Stimulated activated effector memory CD8-positive, alpha-beta T cell treated with anti-CD3 and anti-CD28 coated beads, Interleukin-12 subunit alpha, Interleukin-12 subunit beta, amount 100 ng/mL, for 72 hours (primary cell): ENCODE results near the gene NYAP1.
A peak's percentile ranks its signal among the peaks of the same experiment; 100 is the strongest.

Experiments
- ATAC-seq: fragments of 150-1000 bp; cut with Tn5 transposase; 2 replicates; pipeline ENCODE4 v1.10.0; 2021
- DNase-seq, 2 donors: peaks; one replicate each; pipeline ENCODE4 v3.0.0; 2021 to 2022; ENCODE audit warnings: low spot score in 2 of 2
- H3K27ac Mint-ChIP-seq: one replicate; pipeline ENCODE4 v1.8.0; 2022; ENCODE audit warnings: mild to moderate bottlenecking, mixed read lengths
- H3K36me3 Mint-ChIP-seq: one replicate; pipeline ENCODE4 v1.8.0; 2022; ENCODE audit warnings: mild to moderate bottlenecking, mixed read lengths
- H3K4me1 Mint-ChIP-seq: one replicate; pipeline ENCODE4 v1.8.0; 2022; ENCODE audit warnings: mixed read lengths
- H3K4me3 Mint-ChIP-seq: one replicate; pipeline ENCODE4 v1.8.0; 2022; ENCODE audit warnings: mild to moderate bottlenecking, mixed read lengths
- H3K9me3 Mint-ChIP-seq: one replicate; pipeline ENCODE4 v1.8.0; 2022; ENCODE audit warnings: mixed read lengths

NYAP1 gene

DNA sequence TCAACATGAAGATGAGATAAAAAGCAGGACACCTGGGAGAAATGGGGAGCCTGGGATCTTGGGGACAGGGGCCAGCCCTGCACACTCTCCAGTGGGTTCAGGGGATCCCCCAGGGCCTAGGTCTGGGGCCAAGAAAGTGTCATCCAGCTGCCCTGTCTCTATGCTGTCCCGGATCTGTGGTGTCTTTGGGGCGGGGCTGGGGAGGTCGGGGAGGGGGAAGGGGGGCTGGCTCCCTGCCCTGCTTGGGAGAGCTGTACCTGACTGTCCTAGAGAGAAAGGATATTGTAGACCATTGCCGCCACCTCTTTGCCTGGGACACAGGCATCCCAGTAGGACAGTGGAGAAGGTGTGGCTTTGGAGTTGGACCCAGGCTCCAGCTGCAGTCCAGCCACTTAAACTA lies 12.7 kb upstream of the NYAP1 start:
- no peak for DNase-seq
- Mint-ChIP-seq H3K27ac (peak overlapping the region; percentile 65), H3K36me3 (peaks cover 100% of the 10 kb centered on the region), H3K4me3 (no peak overlapping the region), H3K9me3 (no peaks in the 10 kb centered on the region), H3K4me1 (peaks cover 48% of the 10 kb centered on the region)
- ATAC-seq, result no peak

DNA sequence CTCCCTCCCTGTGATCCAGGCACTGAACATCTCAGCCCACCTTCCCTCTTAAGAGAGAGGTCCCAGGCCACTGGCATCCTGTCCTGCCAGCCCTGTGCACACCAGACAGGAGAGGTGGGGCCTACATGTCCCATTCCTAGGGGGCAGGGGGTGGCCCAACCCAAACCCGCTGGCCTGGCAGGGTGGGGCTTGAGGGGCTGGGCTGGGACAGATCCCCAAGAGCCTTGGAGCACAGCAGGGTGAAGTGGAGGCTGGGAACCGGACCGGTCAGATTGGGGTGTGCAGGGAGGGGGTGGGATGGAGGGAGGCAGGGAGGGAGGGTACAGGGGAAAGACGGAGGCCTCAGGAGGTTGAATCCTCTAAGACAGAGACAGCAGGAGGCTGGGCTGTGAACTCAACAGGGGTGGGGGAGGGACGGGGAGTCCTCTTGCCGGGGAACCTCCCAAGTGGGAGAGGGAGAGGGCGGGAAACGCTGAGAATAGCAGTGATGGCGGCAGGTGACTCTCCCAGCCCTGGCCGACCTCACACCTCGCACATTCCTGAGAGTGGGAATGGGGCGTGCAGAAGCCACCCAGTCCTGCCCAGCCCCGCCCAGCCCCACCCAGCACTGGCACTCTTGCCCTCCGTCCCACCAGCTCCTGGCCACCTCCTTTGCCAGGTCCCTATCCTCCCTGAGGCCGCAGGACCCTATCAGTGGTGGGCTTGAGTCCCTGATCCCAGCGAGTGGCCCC lies 11.4 kb upstream of the NYAP1 start:
- DNase-seq (no peak), ATAC-seq (no peak)
- H3K4me1 Mint-ChIP-seq, result peaks cover 50% of the 10 kb centered on the region
- H3K27ac Mint-ChIP-seq, result peak overlapping the region; percentile 89
- H3K36me3 Mint-ChIP-seq, result peaks cover 100% of the 10 kb centered on the region
- H3K4me3 Mint-ChIP-seq, result no peak overlapping the region
- no peaks in the 10 kb centered on the region for H3K9me3 Mint-ChIP-seq

- Mint-ChIP-seq H3K9me3 (no peaks in the 10 kb centered on the region), H3K36me3 (peaks cover 99% of the 10 kb centered on the region), H3K27ac (peak overlapping the region; percentile 89), H3K4me3 (peak overlapping the region; percentile 99), H3K4me1 (peaks cover 48% of the 10 kb centered on the region)
- ATAC-seq, result no peak
- DNase-seq, result no peak
These were observed 10.8 kb upstream of the NYAP1 start for GRCh38 chr7:100472854-100473499.

GRCh38 chr7:100475549-100475948 lies 8.2 kb upstream of the NYAP1 start:
- Mint-ChIP-seq H3K27ac (peak overlapping the region; percentile 89), H3K4me3 (peak overlapping the region; percentile 99), H3K4me1 (peaks cover 51% of the 10 kb centered on the region), H3K36me3 (peaks cover 85% of the 10 kb centered on the region), H3K9me3 (no peaks in the 10 kb centered on the region)
- no peak for DNase-seq
- ATAC-seq, result no peak

GRCh38 chr7:100476101-100476780 lies 7.5 kb upstream of the NYAP1 start:
- ATAC-seq (no peak), DNase-seq (no peak)
- Mint-ChIP-seq H3K4me1 (peaks cover 48% of the 10 kb centered on the region), H3K36me3 (peaks cover 79% of the 10 kb centered on the region), H3K9me3 (no peaks in the 10 kb centered on the region), H3K27ac (peak overlapping the region; percentile 89), H3K4me3 (peak overlapping the region; percentile 99)

GRCh38 chr7:100476903-100477870 lies 6.5 kb upstream of the NYAP1 start:
- peak; percentile 41 to 75 for DNase-seq
- peak overlapping the region; percentile 89 for H3K27ac Mint-ChIP-seq
- H3K4me3 Mint-ChIP-seq, result peak overlapping the region; percentile 99
- peaks cover 42% of the 10 kb centered on the region for H3K4me1 Mint-ChIP-seq
- peaks cover 69% of the 10 kb centered on the region for H3K36me3 Mint-ChIP-seq
- no peaks in the 10 kb centered on the region for H3K9me3 Mint-ChIP-seq
- peak; percentile 24 for ATAC-seq

DNA sequence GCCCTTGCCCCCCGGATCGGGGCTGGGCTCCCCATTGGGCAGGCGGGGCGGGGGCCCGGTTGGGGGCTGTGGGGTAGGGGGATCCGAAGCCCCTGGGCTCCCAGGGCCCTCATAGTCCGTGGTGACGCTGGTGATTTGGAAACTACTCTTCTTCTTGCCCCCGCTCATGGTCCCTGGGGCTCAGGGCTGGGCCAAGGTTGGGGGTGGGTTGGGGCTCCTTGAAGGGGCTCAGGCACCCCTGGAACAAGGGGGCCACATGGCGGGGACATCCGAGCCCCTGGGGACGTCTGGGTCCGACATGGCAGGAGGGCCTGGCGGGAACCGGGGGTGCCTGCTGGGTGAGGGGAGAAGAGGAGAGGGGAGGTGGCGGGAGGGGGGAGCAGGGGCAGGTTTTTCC lies 5.9 kb upstream of the NYAP1 start:
- DNase-seq (no peak), ATAC-seq (no peak)
- peaks cover 45% of the 10 kb centered on the region for H3K4me1 Mint-ChIP-seq
- H3K4me3 Mint-ChIP-seq, result peak overlapping the region; percentile 99
- peak overlapping the region; percentile 89 for H3K27ac Mint-ChIP-seq
- no peaks in the 10 kb centered on the region for H3K9me3 Mint-ChIP-seq
- peaks cover 62% of the 10 kb centered on the region for H3K36me3 Mint-ChIP-seq

- peaks cover 50% of the 10 kb centered on the region for H3K36me3 Mint-ChIP-seq
- H3K4me1 Mint-ChIP-seq, result peaks cover 34% of the 10 kb centered on the region
- no peaks in the 10 kb centered on the region for H3K9me3 Mint-ChIP-seq
- H3K27ac Mint-ChIP-seq, result peak within 1 kb of the TSS; percentile 89
- ATAC-seq (peak; percentile 85), DNase-seq (peak; percentile 79 to 95)
- H3K4me3 Mint-ChIP-seq, result peak within 1 kb of the TSS; percentile 99
These were observed 4.6 kb upstream of the NYAP1 start, which contains the start of gene TSC22D4 for GRCh38 chr7:100478958-100479660. Gene TSC22D4 (minus strand): TSS chr7:100479214. CDS start chr7:100478038, 1,176 bp downstream.

DNA sequence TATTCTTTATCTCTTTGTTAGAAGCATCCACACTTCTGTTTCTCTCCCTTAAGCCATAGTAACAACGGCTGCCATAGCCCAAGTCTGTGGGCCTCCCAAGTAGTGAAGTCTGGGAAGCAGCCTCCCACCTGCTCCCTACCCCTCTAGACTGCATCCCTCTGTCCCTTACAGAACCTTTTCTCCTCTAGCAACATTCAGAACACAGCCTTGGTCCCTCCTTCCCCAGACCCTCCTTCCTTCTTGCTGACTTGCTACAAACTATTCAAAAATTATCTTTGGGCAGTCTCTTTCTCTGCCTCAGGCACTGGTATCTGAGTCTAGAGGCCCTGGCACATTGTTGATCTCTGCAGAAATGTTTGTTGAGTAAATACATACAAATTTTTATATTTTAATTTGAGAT lies 2.3 kb upstream of the NYAP1 start:
- H3K4me3 Mint-ChIP-seq, result no peak overlapping the region
- DNase-seq, result no peak
- peaks cover 18% of the 10 kb centered on the region for H3K4me1 Mint-ChIP-seq
- H3K27ac Mint-ChIP-seq, result no peak overlapping the region
- no peaks in the 10 kb centered on the region for H3K9me3 Mint-ChIP-seq
- ATAC-seq, result no peak
- H3K36me3 Mint-ChIP-seq, result peaks cover 26% of the 10 kb centered on the region

DNA sequence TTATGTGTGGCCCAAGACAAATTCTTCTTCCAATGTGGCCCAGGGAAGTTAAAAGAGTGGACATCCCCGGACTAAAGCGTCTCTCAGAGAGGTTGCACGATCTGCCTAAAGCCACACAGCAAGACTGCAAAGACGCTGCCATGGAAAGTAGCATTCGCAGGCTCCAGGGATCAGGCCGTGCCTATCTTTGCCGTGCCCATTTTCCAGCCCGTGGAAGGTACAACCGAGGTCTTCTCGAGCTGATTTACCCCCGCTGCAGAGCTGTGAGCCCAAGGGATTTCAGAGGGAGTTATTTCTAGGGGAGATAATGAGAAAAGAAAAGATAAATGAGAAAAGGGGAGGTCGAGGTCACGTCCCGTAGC lies 1.0 kb upstream of the NYAP1 start:
- Mint-ChIP-seq H3K4me1 (peaks cover 11% of the 10 kb centered on the region), H3K27ac (peak overlapping the region; percentile 88), H3K4me3 (peak overlapping the region; percentile 82), H3K9me3 (no peaks in the 10 kb centered on the region), H3K36me3 (peaks cover 14% of the 10 kb centered on the region)
- DNase-seq (no peak), ATAC-seq (no peak)

DNA sequence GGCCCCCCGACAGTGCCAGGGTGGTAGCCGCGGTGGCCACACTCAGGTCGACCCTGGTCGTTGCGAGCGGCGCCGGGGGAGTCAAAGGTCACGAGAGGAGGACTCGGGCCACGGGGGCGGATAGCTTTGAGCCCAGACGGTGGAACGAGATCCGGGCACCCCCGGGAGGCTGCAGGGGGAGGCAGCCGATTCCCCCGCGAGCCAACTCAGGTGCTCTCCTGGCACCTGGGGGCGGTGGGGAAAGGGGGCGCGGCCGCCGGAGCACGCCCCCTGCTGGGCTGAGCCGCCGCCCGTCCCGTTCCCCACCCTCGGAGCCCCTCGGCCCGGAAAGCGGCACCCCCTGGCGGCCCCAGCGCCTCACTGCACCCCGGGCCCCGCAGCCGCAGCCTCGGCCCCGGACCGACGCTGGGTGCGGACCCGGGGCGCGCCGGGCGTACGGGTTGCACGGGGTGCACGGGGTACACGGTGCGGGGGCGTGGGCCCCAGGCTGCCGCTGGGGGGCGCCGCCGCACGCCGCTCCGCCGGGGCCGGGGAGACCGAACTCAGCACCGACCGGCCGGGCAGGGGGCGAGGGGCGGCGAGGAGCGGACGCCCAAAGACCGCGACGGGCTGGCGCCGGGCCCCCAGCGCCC lies 521 bp upstream of the NYAP1 start:
- peak; percentile 68 for ATAC-seq
- Mint-ChIP-seq H3K27ac (peak overlapping the region; percentile 88), H3K4me1 (peaks cover 11% of the 10 kb centered on the region)

GRCh38 chr7:100484673-100485045 lies 932 bp downstream of the NYAP1 start:
- peak overlapping the region; percentile 16 for H3K4me3 Mint-ChIP-seq
- ATAC-seq, result no peak
- no peaks in the 10 kb centered on the region for H3K36me3 Mint-ChIP-seq
- H3K27ac Mint-ChIP-seq, result no peak overlapping the region
- no peaks in the 10 kb centered on the region for H3K9me3 Mint-ChIP-seq
- peaks cover 6% of the 10 kb centered on the region for H3K4me1 Mint-ChIP-seq
- no peak for DNase-seq

More for the DNA sequence above, 521 bp upstream of the NYAP1 start:
- peak; percentile 93 to 94 for DNase-seq
- Mint-ChIP-seq H3K9me3 (no peaks in the 10 kb centered on the region), H3K36me3 (peaks cover 10% of the 10 kb centered on the region), H3K4me3 (peak overlapping the region; percentile 82)

GRCh38 chr7:100485471-100485876 lies 1.7 kb downstream of the NYAP1 start:
- H3K9me3 Mint-ChIP-seq, result no peaks in the 10 kb centered on the region
- H3K36me3 Mint-ChIP-seq, result no peaks in the 10 kb centered on the region
- H3K4me1 Mint-ChIP-seq, result peaks cover 6% of the 10 kb centered on the region
- ATAC-seq, result no peak
- no peak for DNase-seq
- no peak overlapping the region for H3K4me3 Mint-ChIP-seq
- H3K27ac Mint-ChIP-seq, result peak overlapping the region; percentile 54

- Mint-ChIP-seq H3K9me3 (no peaks in the 10 kb centered on the region), H3K36me3 (no peaks in the 10 kb centered on the region), H3K4me1 (peaks cover 6% of the 10 kb centered on the region), H3K4me3 (no peak overlapping the region), H3K27ac (peak overlapping the region; percentile 54)
- ATAC-seq, result no peak
- DNase-seq, result no peak
These were observed 2.4 kb downstream of the NYAP1 start for GRCh38 chr7:100486111-100486636.
